SK-N-SH treated with all-trans-retinoic acid at 6 μM for 48 hours (cell line): ENCODE measurements around the gene HOXA13.

Source experiments
- ARNTL ChIP-seq: fragments of 450-650 bp; formaldehyde crosslinking; IDR thresholded peaks from 2 replicates; pipeline ENCODE4 v1.5.0; 2020; ENCODE audit warnings: low read depth, mild to moderate bottlenecking, moderate library complexity, borderline replicate concordance
- CREB5 ChIP-seq: fragments of 250-450 bp; sonication (Bioruptor Pico); IDR thresholded peaks from 2 replicates; pipeline ENCODE4 v1.5.1; 2020; ENCODE audit warnings: low read depth, mild to moderate bottlenecking, moderate library complexity
- CSDC2 ChIP-seq: fragments of 250-450 bp; sonication (Bioruptor Pico); IDR thresholded peaks from 2 replicates; pipeline ENCODE4 v1.5.0; 2020; ENCODE audit warnings: mild to moderate bottlenecking, moderate library complexity
- RARB ChIP-seq: fragments of 250-450 bp; sonication (Bioruptor Pico); IDR thresholded peaks from 2 replicates; pipeline ENCODE4 v1.8.0; 2021; ENCODE audit warnings: mild to moderate bottlenecking, moderate library complexity
- SNAI2 ChIP-seq: fragments of 250-450 bp; sonication (Bioruptor Pico); IDR thresholded peaks from 2 replicates; pipeline ENCODE4 v1.5.0; 2020; ENCODE audit warnings: mild to moderate bottlenecking, moderate library complexity
- TSHZ2 ChIP-seq: fragments of 250-450 bp; sonication (Bioruptor Pico); IDR thresholded peaks from 2 replicates; pipeline ENCODE4 v1.5.0; 2020; ENCODE audit warnings: mild to moderate bottlenecking, moderate library complexity
- ZNF565 ChIP-seq: fragments of 450-650 bp; formaldehyde crosslinking; conservative IDR thresholded peaks from 2 replicates; pipeline ENCODE4 v1.5.0; 2020; ENCODE audit warnings: low read depth, mild to moderate bottlenecking, moderate library complexity

GRCh38 chr7:27196287-27196767 lies 3.6 kb downstream of the HOXA13 start:
- TF ChIP-seq ARNTL (CRISPR knock-in tag) (no peak), CREB5 (CRISPR knock-in tag) (no peak), CSDC2 (no peak), TSHZ2 (CRISPR knock-in tag) (no peak), ZNF565 (no peak), RARB (CRISPR knock-in tag) (no peak), SNAI2 (CRISPR knock-in tag) (no peak)
